Measurements from ENCODE around the gene SGCA. TPM values are rescaled to one million over a fixed set of nuclear protein-coding genes. Genes with fewer than 3 reads are reported as not detected.

SGCA gene
- total and polyA plus RNA-seq, 2 of the 13 experiments (the other 11 are each of a cell fraction or from before 2014, with no cell fraction given), result not detected

- H3K36me3 ChIP-seq (replicated peaks in 1 of 2; ENCODE audit: control insufficient read depth in 1 of 2, insufficient read depth in 2 of 2, low read length in 2 of 2), result no peaks in the 10 kb centered on the region
- ChIA-PET CTCF (ENCODE audit: low intra/inter-chr PET ratio, low total read pairs) (interaction anchor here (3.7 to 9.4 kb wide), 3 partner anchors 28 to 99 kb away, joined by 36 to 301 read pairs (median 223); partner anchors contain the start of gene TMEM92), POLR2A (no interaction called here)
- H2AFZ ChIP-seq (ENCODE audit: low read length), result no peak overlapping the region
- no peaks in the 10 kb centered on the region for H3K9me3 ChIP-seq (ENCODE audit: low read length)
- no peak overlapping the region for H3K4me3 ChIP-seq (replicated peaks in 1 of 3; ENCODE audit: insufficient read depth in 1 of 3, low read depth in 2 of 3, low read length in 3 of 3)
- BruUV-seq (replicated peaks), result no TSS peak
- 0% methylated on average over 6 of the region's 6 CpGs for WGBS (ENCODE audit: low lambda C conversion rate)
- H4K20me1 ChIP-seq (ENCODE audit: insufficient read depth, low read length), result no peaks in the 10 kb centered on the region; the same call in 1 of the 2 replicates
- H3K9ac ChIP-seq (ENCODE audit: insufficient read depth, low read depth, low read length), result no peak overlapping the region
- peaks cover 9 to 74% of the 10 kb centered on the region in 2 experiments for H3K27me3 ChIP-seq (ENCODE audit: control insufficient read depth in 1 of 2, insufficient read depth in 2 of 2, low read length in 2 of 2)
- no peak for FAIRE-seq
- DNase-seq (ENCODE audit: low spot score), result no peak
- no peak overlapping the region for H3K27ac ChIP-seq (ENCODE audit: extremely low read length, insufficient read depth, low read length)
- H3K4me1 ChIP-seq (ENCODE audit: insufficient read depth, low read length), result 0 out of 2 replicates have a peak, but pooled peaks cover 9% of the 10 kb centered on the region
- no peak for ATAC-seq
- in situ Hi-C loops (cut with HindIII; ENCODE audit: extremely low pct_ligation_motif_present, low pct_unique_long_range_greater_than_20kb), result no loop called here
- H3K4me2 ChIP-seq (ENCODE audit: low read depth, low read length), result no peak overlapping the region
- H3K79me2 ChIP-seq (ENCODE audit: insufficient read depth, low read length), result no peaks in the 10 kb centered on the region
- intact Hi-C loops (cut with micrococcal nuclease; ENCODE audit: unreplicated experiment), result no loop called here
- TF ChIP-seq, protein P1, sequence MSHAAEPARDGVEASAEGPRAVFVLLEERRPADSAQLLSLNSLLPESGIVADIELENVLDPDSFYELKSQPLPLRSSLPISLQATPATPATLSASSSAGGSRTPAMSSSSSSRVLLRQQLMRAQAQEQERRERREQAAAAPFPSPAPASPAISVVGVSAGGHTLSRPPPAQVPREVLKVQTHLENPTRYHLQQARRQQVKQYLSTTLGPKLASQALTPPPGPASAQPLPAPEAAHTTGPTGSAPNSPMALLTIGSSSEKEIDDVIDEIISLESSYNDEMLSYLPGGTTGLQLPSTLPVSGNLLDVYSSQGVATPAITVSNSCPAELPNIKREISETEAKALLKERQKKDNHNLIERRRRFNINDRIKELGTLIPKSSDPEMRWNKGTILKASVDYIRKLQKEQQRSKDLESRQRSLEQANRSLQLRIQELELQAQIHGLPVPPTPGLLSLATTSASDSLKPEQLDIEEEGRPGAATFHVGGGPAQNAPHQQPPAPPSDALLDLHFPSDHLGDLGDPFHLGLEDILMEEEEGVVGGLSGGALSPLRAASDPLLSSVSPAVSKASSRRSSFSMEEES (CRISPR knock-in tag; IDR thresholded peaks at IDR 0.05), result no peak
- TF ChIP-seq ZC3H4 (CRISPR knock-in tag; IDR thresholded peaks at IDR 0.05; ENCODE audit: borderline replicate concordance) (no peak), ONECUT2 (CRISPR knock-in tag; IDR thresholded peaks at IDR 0.05) (no peak), STAG1 (CRISPR knock-in tag; IDR thresholded peaks at IDR 0.05) (no peak), ZNF317 (CRISPR knock-in tag; IDR thresholded peaks at IDR 0.05) (no peak), ZNF414 (CRISPR knock-in tag; IDR thresholded peaks at IDR 0.05) (no peak), ZNF672 (CRISPR knock-in tag; IDR thresholded peaks at IDR 0.05) (no peak), ZNF569 (CRISPR knock-in tag; IDR thresholded peaks at IDR 0.05; ENCODE audit: borderline replicate concordance) (no peak), CREB3 (CRISPR knock-in tag; IDR thresholded peaks at IDR 0.05) (no peak), HNF4A (CRISPR knock-in tag; IDR thresholded peaks at IDR 0.05) (no peak)
- TF ChIP-seq, protein P2, sequence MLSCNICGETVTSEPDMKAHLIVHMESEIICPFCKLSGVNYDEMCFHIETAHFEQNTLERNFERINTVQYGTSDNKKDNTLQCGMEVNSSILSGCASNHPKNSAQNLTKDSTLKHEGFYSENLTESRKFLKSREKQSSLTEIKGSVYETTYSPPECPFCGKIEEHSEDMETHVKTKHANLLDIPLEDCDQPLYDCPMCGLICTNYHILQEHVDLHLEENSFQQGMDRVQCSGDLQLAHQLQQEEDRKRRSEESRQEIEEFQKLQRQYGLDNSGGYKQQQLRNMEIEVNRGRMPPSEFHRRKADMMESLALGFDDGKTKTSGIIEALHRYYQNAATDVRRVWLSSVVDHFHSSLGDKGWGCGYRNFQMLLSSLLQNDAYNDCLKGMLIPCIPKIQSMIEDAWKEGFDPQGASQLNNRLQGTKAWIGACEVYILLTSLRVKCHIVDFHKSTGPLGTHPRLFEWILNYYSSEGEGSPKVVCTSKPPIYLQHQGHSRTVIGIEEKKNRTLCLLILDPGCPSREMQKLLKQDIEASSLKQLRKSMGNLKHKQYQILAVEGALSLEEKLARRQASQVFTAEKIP (CRISPR knock-in tag; IDR thresholded peaks at IDR 0.05; ENCODE audit: borderline replicate concordance), result no peak
- TF ChIP-seq, protein P3, sequence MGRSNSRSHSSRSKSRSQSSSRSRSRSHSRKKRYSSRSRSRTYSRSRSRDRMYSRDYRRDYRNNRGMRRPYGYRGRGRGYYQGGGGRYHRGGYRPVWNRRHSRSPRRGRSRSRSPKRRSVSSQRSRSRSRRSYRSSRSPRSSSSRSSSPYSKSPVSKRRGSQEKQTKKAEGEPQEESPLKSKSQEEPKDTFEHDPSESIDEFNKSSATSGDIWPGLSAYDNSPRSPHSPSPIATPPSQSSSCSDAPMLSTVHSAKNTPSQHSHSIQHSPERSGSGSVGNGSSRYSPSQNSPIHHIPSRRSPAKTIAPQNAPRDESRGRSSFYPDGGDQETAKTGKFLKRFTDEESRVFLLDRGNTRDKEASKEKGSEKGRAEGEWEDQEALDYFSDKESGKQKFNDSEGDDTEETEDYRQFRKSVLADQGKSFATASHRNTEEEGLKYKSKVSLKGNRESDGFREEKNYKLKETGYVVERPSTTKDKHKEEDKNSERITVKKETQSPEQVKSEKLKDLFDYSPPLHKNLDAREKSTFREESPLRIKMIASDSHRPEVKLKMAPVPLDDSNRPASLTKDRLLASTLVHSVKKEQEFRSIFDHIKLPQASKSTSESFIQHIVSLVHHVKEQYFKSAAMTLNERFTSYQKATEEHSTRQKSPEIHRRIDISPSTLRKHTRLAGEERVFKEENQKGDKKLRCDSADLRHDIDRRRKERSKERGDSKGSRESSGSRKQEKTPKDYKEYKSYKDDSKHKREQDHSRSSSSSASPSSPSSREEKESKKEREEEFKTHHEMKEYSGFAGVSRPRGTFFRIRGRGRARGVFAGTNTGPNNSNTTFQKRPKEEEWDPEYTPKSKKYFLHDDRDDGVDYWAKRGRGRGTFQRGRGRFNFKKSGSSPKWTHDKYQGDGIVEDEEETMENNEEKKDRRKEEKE (IDR thresholded peaks at IDR 0.05), result no peak
Observed at GRCh38 chr17:50196826-50197225, 31.0 kb downstream of the SGCA start.
